KMS-11 (cell line): Measurements from ENCODE around the gene SPNS1.

Experiments used
- H2AFZ ChIP-seq: fragments of 200-600 bp; sonication (generic); 2 replicates; pipeline ENCODE4 v1.6.1; 2016; ENCODE audit warnings: antibody characterized with exemption, mixed run types, low read depth
- H3K27ac ChIP-seq: fragments of 200-600 bp; sonication (generic); 2 replicates; pipeline ENCODE4 v1.6.1; 2016; ENCODE audit warnings: mild to moderate bottlenecking, mixed run types
- H3K27me3 ChIP-seq: fragments of 200-600 bp; sonication (generic); 2 replicates; pipeline ENCODE4 v1.6.1; 2017; ENCODE audit warnings: mild to moderate bottlenecking, low read depth, mixed run types, moderate library complexity; ENCODE audit not compliant: insufficient read depth
- H3K36me3 ChIP-seq: fragments of 200-600 bp; sonication (generic); 2 replicates; pipeline ENCODE4 v1.6.1; 2017; ENCODE audit warnings: mild to moderate bottlenecking, mixed run types; ENCODE audit not compliant: insufficient read depth
- H3K4me1 ChIP-seq: fragments of 200-600 bp; sonication (generic); 2 replicates; pipeline ENCODE4 v1.6.1; 2016; ENCODE audit warnings: mild to moderate bottlenecking, low read depth, mixed run types; ENCODE audit not compliant: poor library complexity, severe bottlenecking
- H3K4me2 ChIP-seq: fragments of 200-600 bp; sonication (generic); 2 replicates; pipeline ENCODE4 v1.7.0; 2016; ENCODE audit warnings: mild to moderate bottlenecking, mixed run types
- H3K4me3 ChIP-seq: fragments of 200-600 bp; sonication (generic); IDR thresholded peaks from 2 replicates; pipeline ENCODE4 v1.6.1; 2017; ENCODE audit warnings: low read depth, low read length, mixed read lengths; ENCODE audit not compliant: insufficient read depth
- H3K79me2 ChIP-seq: fragments of 200-600 bp; sonication (generic); 2 replicates; pipeline ENCODE4 v1.6.1; 2016; ENCODE audit warnings: low read depth, mixed run types; ENCODE audit not compliant: insufficient read depth
- H3K9ac ChIP-seq: fragments of 200-600 bp; sonication (generic); 2 replicates; pipeline ENCODE4 v1.6.1; 2016; ENCODE audit warnings: mild to moderate bottlenecking, mixed run types
- H4K20me1 ChIP-seq: fragments of 200-600 bp; sonication (generic); 2 replicates; pipeline ENCODE4 v1.6.1; 2016; ENCODE audit warnings: mild to moderate bottlenecking, mixed run types; ENCODE audit not compliant: insufficient read depth
- CTCF ChIP-seq: fragments of 200-600 bp; sonication (generic); conservative IDR thresholded peaks from 2 replicates; pipeline ENCODE4 v1.6.1; 2017; ENCODE audit warnings: low read depth, mild to moderate bottlenecking, antibody characterized with exemption, low read length, moderate library complexity, mixed read lengths

The SPNS1 gene

DNA sequence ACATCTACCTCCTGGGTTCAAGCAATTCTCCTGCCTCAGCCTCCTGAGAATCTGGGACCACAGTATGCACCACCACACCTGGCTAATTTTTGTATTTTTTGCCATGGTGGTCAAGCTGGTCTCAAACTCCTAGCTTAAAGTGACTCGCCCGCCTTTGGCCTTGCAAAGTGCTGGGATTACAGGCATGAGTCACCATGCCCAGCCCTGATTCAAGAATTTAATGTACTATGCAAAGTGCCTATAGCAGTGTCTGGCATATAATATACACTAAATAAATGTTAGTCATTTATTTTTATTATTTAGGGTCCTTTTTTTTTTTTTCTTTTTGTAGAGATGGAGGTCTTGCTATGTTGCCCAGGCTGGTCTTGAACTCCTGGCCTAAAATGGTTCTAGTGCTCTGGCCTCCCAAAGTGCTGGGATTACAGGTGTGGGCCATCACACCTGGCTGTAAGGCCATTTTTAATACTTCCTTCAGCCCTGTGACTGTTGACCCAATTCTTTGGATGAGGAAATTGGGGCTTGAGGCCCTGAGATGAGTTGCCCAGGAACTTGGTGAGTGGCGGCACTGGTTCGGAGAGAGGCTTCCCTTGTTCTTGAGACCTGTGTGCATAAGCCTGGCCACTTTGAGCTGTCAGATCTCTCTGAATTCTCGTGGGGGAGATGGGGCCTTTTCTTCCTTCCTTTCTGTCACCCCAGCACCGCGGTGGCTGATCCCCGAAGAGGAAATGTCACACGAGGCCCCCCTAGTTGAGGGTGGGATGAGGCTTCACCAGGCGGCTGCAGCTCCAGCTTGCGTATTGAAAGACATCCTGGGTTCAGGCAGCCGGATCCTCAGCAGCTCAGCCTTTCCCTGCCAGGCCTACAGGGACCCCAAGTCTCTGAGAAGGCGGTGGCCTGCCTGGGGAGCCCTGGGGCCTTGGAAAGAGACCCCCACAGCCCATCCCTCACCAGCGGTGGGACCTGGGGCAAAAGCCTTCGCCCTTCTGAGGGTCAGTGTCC is 49.0 kb downstream of the SPNS1 start:
- H3K4me2 ChIP-seq: no peak overlapping the region
- H3K36me3 ChIP-seq: no peaks in the 10 kb centered on the region
- no peaks in the 10 kb centered on the region for H3K79me2 ChIP-seq
- no peak overlapping the region for H2AFZ ChIP-seq
- H3K9ac ChIP-seq: no peak overlapping the region
- TF ChIP-seq CTCF: no peak
- H3K27me3 ChIP-seq: no peaks in the 10 kb centered on the region
- peaks cover 9% of the 10 kb centered on the region for H3K4me1 ChIP-seq
- no peak overlapping the region for H3K4me3 ChIP-seq
- no peaks in the 10 kb centered on the region for H4K20me1 ChIP-seq
- no peak overlapping the region for H3K27ac ChIP-seq

GRCh38 chr16:29024278-29024677 is 49.7 kb downstream of the SPNS1 start:
- no peaks in the 10 kb centered on the region for H3K27me3 ChIP-seq
- H3K27ac ChIP-seq: no peak overlapping the region
- H3K4me1 ChIP-seq: peaks cover 16% of the 10 kb centered on the region
- H3K79me2 ChIP-seq: no peaks in the 10 kb centered on the region
- no peak overlapping the region for H2AFZ ChIP-seq
- H3K36me3 ChIP-seq: no peaks in the 10 kb centered on the region
- H3K4me2 ChIP-seq: no peak overlapping the region
- no peaks in the 10 kb centered on the region for H4K20me1 ChIP-seq
- H3K4me3 ChIP-seq: no peak overlapping the region
- no peak for TF ChIP-seq CTCF
- no peak overlapping the region for H3K9ac ChIP-seq

DNA sequence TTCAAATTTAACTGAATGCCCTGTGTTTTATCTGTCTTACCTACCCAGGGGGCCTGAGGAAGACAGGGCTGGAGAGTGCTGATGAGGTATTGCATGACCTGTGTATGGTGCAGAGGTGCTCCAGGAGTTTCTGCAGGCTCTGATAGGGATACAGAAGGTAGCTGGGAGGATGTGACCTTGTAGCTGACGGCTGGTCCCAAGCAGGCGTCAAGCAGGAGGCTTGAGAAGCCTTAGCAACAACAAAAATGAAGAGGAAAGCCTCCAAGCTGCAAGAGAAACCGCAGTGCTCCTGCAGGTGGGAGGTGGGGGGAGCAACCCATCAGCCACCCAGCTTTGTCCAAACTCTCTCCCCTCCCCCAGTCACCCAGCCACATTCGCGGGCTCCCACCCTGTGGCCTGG is 50.6 kb downstream of the SPNS1 start:
- Histone ChIP-seq H3K4me3 (no peak overlapping the region), H3K36me3 (no peaks in the 10 kb centered on the region), H3K9ac (no peak overlapping the region), H3K27ac (no peak overlapping the region), H4K20me1 (no peaks in the 10 kb centered on the region), H2AFZ (peak overlapping the region; percentile 15; the same call in 1 of the 2 replicates), H3K27me3 (no peaks in the 10 kb centered on the region), H3K79me2 (no peaks in the 10 kb centered on the region), H3K4me2 (no peak overlapping the region), H3K4me1 (peaks cover 26% of the 10 kb centered on the region)
- TF ChIP-seq CTCF: no peak

DNA sequence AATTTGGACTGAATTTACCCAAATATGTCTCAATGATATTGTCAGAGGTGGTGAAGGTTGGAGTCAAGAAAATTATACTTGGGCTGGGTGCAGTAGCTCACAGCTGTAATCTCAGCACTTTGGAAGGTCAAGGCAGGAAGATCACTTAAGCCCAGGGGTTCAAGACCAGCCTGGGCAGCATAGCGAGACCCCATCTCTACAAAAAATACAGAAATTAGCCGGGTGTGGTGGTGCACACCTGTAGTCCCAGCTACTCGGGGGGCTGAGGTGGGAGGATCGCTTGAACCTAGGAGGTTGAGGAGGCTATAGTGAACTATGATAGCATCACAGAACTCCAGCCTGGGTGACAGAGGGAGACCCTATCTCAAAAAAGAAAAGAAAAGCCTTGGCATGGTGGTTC is 51.2 kb downstream of the SPNS1 start:
- Histone ChIP-seq H2AFZ (0 out of 2 replicates have a peak overlapping the region, but pooled peaks have one; percentile 15), H3K4me1 (peaks cover 27% of the 10 kb centered on the region), H3K27ac (no peak overlapping the region), H3K27me3 (no peaks in the 10 kb centered on the region), H3K4me3 (no peak overlapping the region), H4K20me1 (no peaks in the 10 kb centered on the region), H3K9ac (no peak overlapping the region), H3K79me2 (no peaks in the 10 kb centered on the region), H3K36me3 (no peaks in the 10 kb centered on the region), H3K4me2 (no peak overlapping the region)
- TF ChIP-seq CTCF: no peak
